Measurements from ENCODE around the gene TOR1B.

TOR1B gene

GRCh38 chr9:129853614-129854013 lies 50.6 kb downstream of the TOR1B start:
- TF ChIP-seq, protein P1, sequence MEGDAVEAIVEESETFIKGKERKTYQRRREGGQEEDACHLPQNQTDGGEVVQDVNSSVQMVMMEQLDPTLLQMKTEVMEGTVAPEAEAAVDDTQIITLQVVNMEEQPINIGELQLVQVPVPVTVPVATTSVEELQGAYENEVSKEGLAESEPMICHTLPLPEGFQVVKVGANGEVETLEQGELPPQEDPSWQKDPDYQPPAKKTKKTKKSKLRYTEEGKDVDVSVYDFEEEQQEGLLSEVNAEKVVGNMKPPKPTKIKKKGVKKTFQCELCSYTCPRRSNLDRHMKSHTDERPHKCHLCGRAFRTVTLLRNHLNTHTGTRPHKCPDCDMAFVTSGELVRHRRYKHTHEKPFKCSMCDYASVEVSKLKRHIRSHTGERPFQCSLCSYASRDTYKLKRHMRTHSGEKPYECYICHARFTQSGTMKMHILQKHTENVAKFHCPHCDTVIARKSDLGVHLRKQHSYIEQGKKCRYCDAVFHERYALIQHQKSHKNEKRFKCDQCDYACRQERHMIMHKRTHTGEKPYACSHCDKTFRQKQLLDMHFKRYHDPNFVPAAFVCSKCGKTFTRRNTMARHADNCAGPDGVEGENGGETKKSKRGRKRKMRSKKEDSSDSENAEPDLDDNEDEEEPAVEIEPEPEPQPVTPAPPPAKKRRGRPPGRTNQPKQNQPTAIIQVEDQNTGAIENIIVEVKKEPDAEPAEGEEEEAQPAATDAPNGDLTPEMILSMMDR (IDR thresholded peaks at IDR 0.05; ENCODE audit: insufficient read depth, low read depth, low read length, missing control alignments) = no peak
- no peak overlapping the region for H3K4me3 ChIP-seq (ENCODE audit: low read length)
- DNase-seq (ENCODE audit: low read depth) = no peak

- DNase-seq (ENCODE audit: low read depth) = no peak
- H3K4me3 ChIP-seq (ENCODE audit: low read length) = no peak overlapping the region
- TF ChIP-seq, protein P1 (IDR thresholded peaks at IDR 0.05; ENCODE audit: insufficient read depth, low read depth, low read length, missing control alignments) = no peak
Observed at GRCh38 chr9:129854588-129855110, 51.7 kb downstream of the TOR1B start.

DNA sequence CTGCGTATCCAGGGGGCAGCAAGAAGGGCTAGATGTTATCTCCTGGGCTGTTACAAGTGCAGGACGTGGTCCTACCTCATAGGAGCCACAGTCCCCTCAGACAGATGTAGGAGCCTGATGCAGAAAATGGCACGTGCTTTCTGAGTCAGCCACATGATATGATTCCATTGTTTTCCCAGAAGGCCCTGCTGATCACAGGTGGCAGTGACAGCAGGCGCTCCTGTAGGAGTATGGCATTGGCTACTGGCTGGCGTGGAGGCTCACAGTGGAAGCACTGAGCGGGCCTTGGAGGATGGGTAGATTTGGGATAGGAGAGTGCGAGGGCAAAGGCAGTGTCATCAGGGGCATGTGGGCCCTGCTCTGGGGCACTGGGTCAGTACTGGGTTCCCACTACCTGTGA lies 54.2 kb downstream of the TOR1B start:
- DNase-seq (ENCODE audit: low read depth) = no peak
- TF ChIP-seq, protein P1 (IDR thresholded peaks at IDR 0.05; ENCODE audit: insufficient read depth, low read depth, low read length, missing control alignments) = no peak
- no peak overlapping the region for H3K4me3 ChIP-seq (ENCODE audit: low read length)

- no peak for DNase-seq (ENCODE audit: low read depth)
- TF ChIP-seq, protein P1 (IDR thresholded peaks at IDR 0.05; ENCODE audit: insufficient read depth, low read depth, low read length, missing control alignments) = no peak
- H3K4me3 ChIP-seq (ENCODE audit: low read length) = no peak overlapping the region
Observed at GRCh38 chr9:129858167-129858962, 55.4 kb downstream of the TOR1B start.

All from epithelial cell of esophagus (primary cell).